HG03457 (cell line): ENCODE results near the gene ANKS1A.

ENCODE experiments used
- ATAC-seq: cut with Tn5 transposase; IDR thresholded peaks from one replicate; pipeline ENCODE4 v1.9.1; 2021; ENCODE audit warnings: moderate number of reproducible peaks; ENCODE audit not compliant: unreplicated experiment

Gene ANKS1A

DNA sequence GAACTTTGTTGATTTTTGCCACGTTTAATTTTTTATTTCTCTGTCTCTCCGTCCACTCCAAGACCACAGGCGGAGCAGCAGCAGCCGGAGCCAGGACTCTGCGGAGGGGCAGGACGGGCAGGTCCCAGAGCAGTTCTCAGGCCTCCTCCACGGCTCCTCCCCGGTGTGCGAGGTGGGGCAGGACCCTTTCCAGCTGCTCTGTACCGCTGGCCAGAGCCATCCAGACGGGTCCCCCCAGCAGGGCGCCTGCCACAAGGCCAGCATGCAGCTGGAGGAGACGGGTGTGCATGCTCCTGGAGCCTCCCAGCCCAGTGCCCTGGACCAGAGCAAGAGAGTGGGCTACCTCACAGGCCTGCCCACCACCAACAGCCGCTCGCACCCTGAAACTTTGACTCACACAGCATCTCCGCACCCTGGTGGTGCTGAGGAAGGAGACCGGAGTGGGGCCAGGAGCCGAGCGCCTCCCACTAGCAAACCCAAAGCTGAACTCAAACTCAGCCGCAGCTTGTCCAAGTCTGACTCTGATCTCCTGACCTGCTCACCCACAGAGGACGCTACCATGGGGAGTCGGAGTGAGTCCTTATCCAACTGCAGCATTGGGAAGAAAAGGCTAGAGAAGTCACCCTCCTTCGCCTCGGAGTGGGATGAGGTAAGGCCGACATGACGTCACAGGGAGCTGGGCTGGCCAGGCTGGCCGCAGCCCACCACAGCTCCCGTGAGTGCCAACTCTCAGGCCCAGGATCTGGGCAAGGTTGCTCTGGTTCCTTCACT, 128.5 kb downstream of the ANKS1A start:
- no peak for ATAC-seq

DNA sequence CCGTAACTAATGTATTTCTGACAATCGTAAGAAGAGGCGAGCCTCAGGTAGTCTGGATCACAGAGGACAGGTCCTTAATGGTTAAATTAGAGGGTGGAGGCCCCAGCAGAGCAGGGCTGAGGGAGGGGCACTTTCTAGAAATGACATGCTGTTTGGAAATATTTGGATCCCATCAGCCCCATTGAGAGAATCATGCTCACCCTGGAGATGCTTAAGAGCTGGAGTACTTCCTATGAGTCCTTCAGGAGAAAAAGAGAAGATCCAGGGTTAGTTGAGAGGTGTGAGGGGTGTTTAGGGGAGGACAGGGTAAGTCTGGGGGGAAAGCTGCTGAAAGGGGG, 129.1 kb downstream of the ANKS1A start:
- no peak for ATAC-seq

GRCh38 chr6:35018746-35019145, 129.7 kb downstream of the ANKS1A start:
- ATAC-seq = no peak

DNA sequence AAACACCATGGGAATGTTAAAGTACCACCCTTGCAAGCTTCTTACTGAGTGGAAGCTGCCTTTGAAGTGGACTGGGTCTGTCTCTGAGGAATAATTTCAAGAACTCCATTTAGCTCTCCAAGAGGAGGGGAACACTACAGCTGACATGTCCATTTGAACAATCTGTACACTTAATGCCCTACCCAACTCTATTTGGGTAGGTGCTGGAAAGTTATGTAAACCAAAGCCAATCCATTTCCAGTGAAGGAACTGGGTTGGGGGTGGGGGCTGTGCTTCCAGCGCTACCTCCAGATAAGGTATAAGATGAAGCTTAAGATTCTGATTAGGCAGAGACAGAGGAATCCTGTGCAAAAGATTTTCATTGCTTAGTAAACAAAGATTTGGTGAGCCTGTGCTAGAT, 130.1 kb downstream of the ANKS1A start:
- ATAC-seq = no peak

DNA sequence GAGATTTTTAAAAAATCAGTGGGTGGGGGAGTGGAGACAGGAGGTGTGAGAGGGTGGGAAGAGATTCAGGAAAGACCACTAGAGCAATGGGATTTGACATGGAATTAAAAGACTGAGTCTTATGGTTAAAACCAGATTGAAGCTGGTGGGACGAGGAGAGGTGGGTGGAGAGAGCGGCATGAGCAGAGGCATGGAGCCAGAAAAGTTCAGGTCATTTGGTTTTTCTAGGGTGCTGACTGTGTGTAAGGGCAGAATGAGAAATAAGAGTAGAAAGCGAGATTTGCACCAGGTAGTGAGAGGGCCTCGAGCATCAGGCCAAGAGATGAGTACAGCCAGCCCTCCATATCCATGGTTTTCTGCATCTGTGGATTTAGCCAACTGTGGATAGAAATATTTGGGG, 130.8 kb downstream of the ANKS1A start:
- no peak for ATAC-seq

- no peak for ATAC-seq
These were observed 131.9 kb downstream of the ANKS1A start for GRCh38 chr6:35021004-35021403.

DNA sequence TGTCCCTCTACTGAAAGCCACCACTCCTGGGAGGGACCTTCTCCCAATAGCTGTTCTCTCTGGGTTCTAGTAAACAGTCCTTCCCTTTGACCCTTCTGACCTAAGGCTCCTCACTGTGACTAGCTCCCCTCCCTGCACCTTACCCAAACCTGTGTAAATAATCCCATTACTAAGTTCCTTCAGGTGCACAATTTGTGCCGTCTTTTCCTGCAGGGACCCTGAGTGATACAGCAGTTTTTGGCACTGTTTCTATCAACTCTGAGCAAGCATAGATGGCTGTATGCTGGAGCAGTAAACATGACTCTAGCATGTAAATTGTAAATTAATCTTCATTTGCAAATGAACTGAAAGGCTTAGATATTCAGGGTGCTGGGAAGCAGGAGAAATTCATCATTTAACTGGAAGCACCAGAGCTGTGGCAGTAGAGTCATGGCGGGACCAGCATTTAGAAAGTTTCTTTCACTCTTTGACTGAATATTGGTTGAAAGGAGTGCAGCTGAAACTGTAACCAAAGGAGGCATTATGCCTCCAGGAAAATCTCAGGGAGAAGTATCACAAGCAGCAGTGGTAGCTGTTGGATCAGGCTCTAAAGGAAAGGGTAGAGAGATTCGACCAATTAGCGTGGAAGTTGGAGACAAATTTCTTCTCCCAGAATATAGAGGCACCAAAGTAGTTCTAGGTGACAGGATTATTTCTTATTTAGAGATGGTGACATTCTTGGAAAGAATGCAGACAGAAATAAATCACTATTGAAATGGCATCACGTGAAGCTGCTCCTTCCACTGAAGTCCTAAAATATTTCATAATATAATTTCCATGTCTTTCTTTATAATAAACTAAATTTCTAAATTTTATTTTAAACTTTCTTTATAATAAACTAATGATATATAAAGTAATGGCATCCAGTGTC, 134.3 kb downstream of the ANKS1A start:
- no peak for ATAC-seq

- ATAC-seq = no peak
These were observed 135.5 kb downstream of the ANKS1A start for GRCh38 chr6:35024551-35025054.

DNA sequence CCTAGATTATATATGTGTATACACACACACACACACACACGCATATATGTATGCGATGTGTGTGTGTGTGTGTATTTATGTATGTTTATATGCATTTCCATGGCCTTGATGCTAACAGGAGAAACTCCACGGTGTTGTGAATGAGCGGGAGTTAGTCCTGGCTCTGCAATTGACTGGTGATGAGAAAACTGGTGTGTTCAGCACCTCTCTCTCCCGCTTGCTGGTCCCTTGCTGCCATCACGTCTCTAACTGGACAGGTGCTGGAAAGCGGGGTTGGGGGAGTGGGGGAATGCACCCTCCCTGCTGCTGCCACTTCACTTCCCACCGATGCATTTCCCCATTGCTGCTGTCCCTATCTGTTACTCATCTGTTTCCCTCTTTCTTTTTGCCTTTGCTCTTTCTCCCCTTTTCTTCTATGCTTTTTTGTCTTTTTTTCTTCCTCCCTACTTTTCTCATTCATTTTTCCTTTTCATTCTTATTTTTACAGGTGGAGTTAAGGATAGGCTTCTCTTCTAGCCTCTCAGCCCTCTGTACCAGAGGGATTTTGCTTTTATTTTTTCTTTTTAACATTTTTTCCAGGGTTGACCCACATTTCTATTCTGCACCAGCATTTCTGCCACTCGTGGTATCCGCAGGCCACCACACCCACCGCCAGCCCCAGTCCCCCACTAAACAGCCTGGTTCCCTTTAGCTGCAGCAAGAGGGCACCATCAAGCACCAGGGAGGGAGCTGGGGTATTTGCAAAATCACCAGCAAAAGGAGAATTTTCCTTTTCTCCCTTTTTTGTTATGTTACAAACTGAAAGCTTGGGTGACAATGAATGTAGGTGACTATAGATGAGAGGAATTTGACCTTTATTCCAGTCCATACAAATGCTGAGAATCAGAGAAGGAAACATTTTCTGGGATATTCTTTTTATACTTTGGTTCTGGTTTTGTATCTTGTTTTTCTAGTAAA, 136.5 kb downstream of the ANKS1A start:
- no peak for ATAC-seq

- no peak for ATAC-seq
These were observed 137.6 kb downstream of the ANKS1A start for GRCh38 chr6:35026434-35027222.

DNA sequence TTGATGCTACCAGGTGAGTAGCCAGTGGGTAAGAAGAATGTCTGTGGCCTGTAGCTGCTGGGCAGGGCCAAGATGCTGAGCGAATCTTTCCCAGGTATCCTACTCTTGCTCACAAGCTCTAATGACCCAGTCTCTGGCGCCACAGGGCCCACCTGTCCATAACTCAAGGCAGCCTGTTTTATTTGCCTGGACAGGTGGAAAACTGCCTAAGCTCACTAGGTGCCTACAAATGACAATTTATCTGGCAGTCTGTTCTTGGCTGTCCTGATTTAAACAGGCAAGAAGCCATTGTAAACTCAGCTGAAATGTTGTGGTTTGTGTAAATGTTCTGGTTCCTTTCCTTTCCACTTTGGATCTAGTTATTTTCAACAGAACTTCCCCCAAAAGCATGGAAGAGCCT, 138.8 kb downstream of the ANKS1A start:
- no peak for ATAC-seq

DNA sequence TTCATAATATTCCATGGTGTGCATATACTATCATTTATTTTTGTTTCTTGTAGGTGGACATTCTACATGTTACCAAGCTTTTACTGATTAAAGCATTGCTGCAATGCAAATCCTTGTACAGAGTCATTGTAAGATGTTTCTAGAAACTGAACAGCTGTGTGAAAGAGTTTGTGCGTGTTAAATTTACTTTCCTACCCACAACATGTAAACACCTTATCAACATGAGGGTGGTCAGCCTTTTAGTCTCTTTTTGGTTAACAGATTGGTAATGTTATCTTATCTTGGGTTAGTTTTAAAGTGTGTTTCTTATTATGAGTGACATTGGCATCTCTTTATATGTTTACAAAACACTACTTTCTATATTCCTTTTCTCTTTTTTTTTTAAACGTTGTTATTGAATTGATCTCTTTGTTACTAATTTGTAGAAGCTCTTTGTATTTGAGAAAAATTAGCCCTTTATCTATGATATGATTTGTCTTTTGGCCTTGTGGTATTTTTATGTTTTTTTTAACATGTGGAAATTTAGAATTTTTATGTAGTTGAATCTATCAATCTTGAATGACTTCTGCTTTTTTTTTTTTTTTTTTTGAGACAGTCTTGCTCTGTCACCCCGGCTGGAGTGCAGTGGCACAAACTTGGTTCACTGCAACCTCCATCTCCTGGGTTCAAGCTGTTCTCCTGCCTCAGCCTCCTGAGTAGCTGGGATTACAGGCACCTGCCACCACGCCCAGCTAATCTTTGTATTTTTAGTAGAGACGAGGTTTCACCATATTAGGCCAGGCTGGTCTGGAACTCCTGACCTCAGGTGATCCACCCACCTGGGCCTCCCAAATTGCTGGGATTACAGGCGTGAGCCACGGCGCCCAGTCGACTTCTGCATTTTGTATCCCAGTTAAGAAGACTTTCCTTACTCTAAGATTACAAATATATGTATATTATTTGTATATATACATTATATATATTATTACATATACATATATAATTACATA, 140.0 kb downstream of the ANKS1A start:
- no peak for ATAC-seq

DNA sequence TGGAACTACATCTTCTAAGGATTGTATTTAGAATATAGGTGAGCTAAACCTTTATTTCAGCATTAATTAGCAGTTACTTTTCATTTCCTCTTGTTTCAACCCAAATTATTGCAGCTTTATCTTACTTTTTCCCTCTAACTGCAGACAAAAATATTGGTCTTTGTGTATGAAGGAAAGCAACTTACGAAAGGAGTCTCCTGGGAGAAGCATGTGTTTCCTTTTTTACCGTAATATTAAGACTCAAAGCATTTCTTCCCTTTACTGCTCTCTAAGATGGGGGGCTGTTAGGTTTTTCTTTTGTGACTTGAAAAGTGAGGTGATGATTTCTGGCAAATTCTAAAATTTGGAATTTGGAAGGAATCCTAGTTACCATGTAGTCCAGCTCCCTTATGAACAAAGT, 141.0 kb downstream of the ANKS1A start:
- ATAC-seq = no peak

GRCh38 chr6:35031611-35032529, 142.8 kb downstream of the ANKS1A start:
- ATAC-seq = no peak

GRCh38 chr6:35033683-35034082, 144.6 kb downstream of the ANKS1A start:
- no peak for ATAC-seq

DNA sequence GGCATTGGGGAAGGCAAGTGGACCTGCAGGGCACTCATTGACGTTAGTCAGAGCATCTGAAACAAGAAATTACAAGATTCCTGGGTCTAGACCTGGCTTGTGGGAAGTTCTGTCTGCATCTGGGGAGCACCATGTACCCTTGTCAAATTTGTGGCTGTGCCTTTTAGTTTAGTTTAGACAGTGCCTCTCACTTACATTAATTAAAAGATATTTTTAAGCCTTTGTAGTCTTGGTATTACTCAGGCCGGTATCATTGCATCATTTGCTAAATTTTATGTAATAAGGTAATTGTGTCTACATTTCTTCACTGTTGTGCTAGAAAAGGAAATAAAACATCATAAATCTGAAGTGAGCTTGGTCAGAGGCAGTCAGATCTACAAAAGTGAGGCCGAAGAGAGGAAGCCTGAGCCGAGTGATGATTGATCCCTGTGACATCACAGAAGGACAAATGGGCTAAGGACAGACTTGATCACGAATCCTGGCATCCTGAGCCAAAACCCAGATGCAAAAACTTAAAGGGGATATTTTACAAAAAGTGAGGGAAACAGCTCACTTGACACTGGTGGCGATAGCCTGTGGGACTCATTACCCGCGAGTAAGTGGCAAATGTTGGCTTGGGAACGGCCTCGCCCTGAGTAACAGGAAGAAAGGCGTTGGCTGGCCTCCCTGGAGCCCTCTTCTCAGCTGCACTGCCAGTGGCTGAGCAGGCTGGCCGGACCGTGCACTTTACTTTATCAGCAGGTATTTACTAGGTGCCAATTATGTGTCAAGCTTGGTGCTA, 145.5 kb downstream of the ANKS1A start:
- ATAC-seq = no peak

DNA sequence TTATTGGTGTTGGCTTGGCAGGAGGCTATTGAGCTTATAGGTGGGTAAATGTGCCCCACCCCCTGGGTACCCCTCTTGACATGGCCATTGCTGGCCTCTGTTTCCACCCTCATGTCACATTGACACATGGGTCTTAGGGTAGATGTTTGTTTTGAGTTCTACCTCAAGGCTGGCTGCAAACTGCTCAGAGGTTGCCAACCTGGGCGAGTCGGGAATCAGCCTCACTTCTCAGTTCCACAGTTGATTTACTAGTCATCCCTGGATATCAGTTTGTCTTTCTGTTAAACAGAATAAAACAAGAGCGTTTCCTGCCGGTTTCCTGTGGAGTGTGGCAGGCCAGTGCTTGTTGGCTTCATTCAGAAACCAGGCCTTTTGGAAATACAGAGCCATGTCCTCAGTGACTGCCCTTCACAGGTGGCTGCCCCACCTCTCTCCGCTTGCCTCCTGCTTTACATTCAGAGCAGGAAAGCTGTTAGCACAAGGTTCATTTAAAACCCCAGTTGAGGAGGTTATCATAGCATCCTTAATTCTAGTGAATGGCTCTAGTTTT, 146.5 kb downstream of the ANKS1A start:
- no peak for ATAC-seq
